22Rv1 (cell line): ENCODE data around the gene NFYC.

Source experiments
- ZFX ChIP-seq: fragments of 450-650 bp; IDR thresholded peaks from 2 replicates; pipeline ENCODE4 v1.6.1; 2017; ENCODE audit warnings: antibody characterized with exemption, borderline replicate concordance
- TF ChIP-seq, protein P1 (sequence below): fragments of 450-650 bp; IDR thresholded peaks from 2 replicates; pipeline ENCODE4 v1.5.1; 2017; ENCODE audit warnings: mild to moderate bottlenecking

DNA sequence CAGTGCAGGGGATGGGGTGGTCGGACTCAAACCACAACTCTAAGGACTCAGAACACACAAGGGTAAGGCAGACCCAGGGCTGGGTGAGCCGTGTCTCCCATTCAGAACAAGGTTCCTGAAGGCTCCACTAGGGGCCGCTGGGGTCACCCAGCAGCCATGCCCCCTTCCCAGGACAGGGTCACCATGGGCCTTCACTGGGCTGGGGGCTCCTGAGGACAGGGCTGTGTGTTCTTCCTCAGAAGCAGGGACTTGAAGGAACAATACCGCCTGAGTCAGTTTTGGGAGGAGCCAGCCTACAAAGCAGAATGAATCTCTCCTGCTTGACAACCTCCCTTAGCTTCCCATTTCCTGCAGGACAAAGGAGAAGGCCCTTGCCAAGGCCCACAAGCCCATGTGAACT lies 41.4 kb upstream of the NFYC start:
- TF ChIP-seq, protein P1, sequence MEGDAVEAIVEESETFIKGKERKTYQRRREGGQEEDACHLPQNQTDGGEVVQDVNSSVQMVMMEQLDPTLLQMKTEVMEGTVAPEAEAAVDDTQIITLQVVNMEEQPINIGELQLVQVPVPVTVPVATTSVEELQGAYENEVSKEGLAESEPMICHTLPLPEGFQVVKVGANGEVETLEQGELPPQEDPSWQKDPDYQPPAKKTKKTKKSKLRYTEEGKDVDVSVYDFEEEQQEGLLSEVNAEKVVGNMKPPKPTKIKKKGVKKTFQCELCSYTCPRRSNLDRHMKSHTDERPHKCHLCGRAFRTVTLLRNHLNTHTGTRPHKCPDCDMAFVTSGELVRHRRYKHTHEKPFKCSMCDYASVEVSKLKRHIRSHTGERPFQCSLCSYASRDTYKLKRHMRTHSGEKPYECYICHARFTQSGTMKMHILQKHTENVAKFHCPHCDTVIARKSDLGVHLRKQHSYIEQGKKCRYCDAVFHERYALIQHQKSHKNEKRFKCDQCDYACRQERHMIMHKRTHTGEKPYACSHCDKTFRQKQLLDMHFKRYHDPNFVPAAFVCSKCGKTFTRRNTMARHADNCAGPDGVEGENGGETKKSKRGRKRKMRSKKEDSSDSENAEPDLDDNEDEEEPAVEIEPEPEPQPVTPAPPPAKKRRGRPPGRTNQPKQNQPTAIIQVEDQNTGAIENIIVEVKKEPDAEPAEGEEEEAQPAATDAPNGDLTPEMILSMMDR, result peak; percentile 49
- TF ChIP-seq ZFX, result no peak
